MM.1S (cell line): ENCODE data around the gene FAR2.

Experiments used
- EZH2 ChIP-seq: fragments of 300-600 bp; sonication (generic); optimal IDR thresholded peaks from 2 replicates; pipeline ENCODE3; 2017; ENCODE audit warnings: low read depth, mild to moderate bottlenecking, antibody characterized with exemption, low read length, mixed read lengths
- EZH2phosphoT487 ChIP-seq: fragments of 300-600 bp; sonication (generic); IDR thresholded peaks from 2 replicates; pipeline ENCODE4 v1.6.1; 2018; ENCODE audit warnings: antibody characterized with exemption, low read length
- TF ChIP-seq, protein P1 (sequence below): fragments of 300-600 bp; sonication (generic); IDR thresholded peaks from 2 replicates; pipeline ENCODE4 v1.5.1; 2016; ENCODE audit warnings: antibody characterized with exemption, low read length, mixed read lengths

DNA sequence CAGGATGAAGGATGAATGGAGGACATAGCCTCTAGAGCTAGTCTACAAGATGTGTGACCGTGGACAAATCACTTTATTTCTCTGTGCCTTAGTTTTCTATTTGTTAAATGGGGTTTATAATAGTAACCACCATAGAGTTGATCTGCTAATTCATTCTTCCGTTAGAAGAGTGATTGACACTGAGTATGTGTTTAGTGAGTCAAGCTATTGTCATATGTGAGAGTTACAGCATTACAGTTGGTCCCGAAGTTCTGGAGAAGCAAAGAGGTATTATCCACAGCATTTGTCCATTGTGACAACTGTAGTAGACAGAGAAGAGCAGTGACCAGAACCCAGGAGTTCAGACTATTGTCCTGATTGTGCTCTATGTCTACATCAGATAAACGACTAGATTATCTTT, 14.1 kb downstream of the FAR2 start:
- TF ChIP-seq, protein P1, sequence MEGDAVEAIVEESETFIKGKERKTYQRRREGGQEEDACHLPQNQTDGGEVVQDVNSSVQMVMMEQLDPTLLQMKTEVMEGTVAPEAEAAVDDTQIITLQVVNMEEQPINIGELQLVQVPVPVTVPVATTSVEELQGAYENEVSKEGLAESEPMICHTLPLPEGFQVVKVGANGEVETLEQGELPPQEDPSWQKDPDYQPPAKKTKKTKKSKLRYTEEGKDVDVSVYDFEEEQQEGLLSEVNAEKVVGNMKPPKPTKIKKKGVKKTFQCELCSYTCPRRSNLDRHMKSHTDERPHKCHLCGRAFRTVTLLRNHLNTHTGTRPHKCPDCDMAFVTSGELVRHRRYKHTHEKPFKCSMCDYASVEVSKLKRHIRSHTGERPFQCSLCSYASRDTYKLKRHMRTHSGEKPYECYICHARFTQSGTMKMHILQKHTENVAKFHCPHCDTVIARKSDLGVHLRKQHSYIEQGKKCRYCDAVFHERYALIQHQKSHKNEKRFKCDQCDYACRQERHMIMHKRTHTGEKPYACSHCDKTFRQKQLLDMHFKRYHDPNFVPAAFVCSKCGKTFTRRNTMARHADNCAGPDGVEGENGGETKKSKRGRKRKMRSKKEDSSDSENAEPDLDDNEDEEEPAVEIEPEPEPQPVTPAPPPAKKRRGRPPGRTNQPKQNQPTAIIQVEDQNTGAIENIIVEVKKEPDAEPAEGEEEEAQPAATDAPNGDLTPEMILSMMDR: no peak
- TF ChIP-seq EZH2: no peak
- no peak for TF ChIP-seq EZH2phosphoT487
